ENCODE data around the gene ANKRD28.

The ANKRD28 gene

GRCh38 chr3:15804553-15805095, 6.8 kb upstream of the ANKRD28 start:
- in situ Hi-C loops (cut with HindIII; ENCODE audit: low sequenced_read_pairs), result no loop called here

GRCh38 chr3:15803921-15804320, 6.1 kb upstream of the ANKRD28 start:
- in situ Hi-C loops (cut with HindIII; ENCODE audit: low sequenced_read_pairs), result no loop called here

- in situ Hi-C loops (cut with HindIII; ENCODE audit: low sequenced_read_pairs), result no loop called here
Measured at GRCh38 chr3:15801298-15801697, 3.5 kb upstream of the ANKRD28 start.

- in situ Hi-C loops (cut with HindIII; ENCODE audit: low sequenced_read_pairs), result no loop called here
Measured at GRCh38 chr3:15800780-15801179, 3.0 kb upstream of the ANKRD28 start.

- in situ Hi-C loops (cut with HindIII; ENCODE audit: low sequenced_read_pairs), result no loop called here
Measured at GRCh38 chr3:15800327-15800726, 2.5 kb upstream of the ANKRD28 start.

- in situ Hi-C loops (cut with HindIII; ENCODE audit: low sequenced_read_pairs), result no loop called here
Measured at GRCh38 chr3:15798533-15799245, 910 bp upstream of the ANKRD28 start.

- in situ Hi-C loops (cut with HindIII; ENCODE audit: low sequenced_read_pairs), result no loop called here
Measured at GRCh38 chr3:15796771-15797641, 773 bp downstream of the ANKRD28 start.

GRCh38 chr3:15796331-15796730, 1.4 kb downstream of the ANKRD28 start:
- in situ Hi-C loops (cut with HindIII; ENCODE audit: low sequenced_read_pairs), result no loop called here

GRCh38 chr3:15795651-15796308, 2.0 kb downstream of the ANKRD28 start:
- in situ Hi-C loops (cut with HindIII; ENCODE audit: low sequenced_read_pairs), result no loop called here

- in situ Hi-C loops (cut with HindIII; ENCODE audit: low sequenced_read_pairs), result no loop called here
Measured at GRCh38 chr3:15794842-15795650, 2.7 kb downstream of the ANKRD28 start.

GRCh38 chr3:15794303-15794771, 3.4 kb downstream of the ANKRD28 start:
- in situ Hi-C loops (cut with HindIII; ENCODE audit: low sequenced_read_pairs), result no loop called here

GRCh38 chr3:15791525-15791924, 6.3 kb downstream of the ANKRD28 start:
- in situ Hi-C loops (cut with HindIII; ENCODE audit: low sequenced_read_pairs), result no loop called here

GRCh38 chr3:15787941-15788340, 9.8 kb downstream of the ANKRD28 start:
- in situ Hi-C loops (cut with HindIII; ENCODE audit: low sequenced_read_pairs), result no loop called here

- in situ Hi-C loops (cut with HindIII; ENCODE audit: low sequenced_read_pairs), result no loop called here
Measured at GRCh38 chr3:15787526-15787925, 10.3 kb downstream of the ANKRD28 start.

GRCh38 chr3:15783361-15783969, 14.3 kb downstream of the ANKRD28 start:
- in situ Hi-C loops (cut with HindIII; ENCODE audit: low sequenced_read_pairs), result no loop called here

- in situ Hi-C loops (cut with HindIII; ENCODE audit: low sequenced_read_pairs), result no loop called here
Measured at GRCh38 chr3:15782429-15782828, 15.3 kb downstream of the ANKRD28 start.

- in situ Hi-C loops (cut with HindIII; ENCODE audit: low sequenced_read_pairs), result no loop called here
Measured at GRCh38 chr3:15781637-15782402, 16.0 kb downstream of the ANKRD28 start.

GRCh38 chr3:15781131-15781530, 16.6 kb downstream of the ANKRD28 start:
- in situ Hi-C loops (cut with HindIII; ENCODE audit: low sequenced_read_pairs), result no loop called here

GRCh38 chr3:15779111-15779510, 18.7 kb downstream of the ANKRD28 start:
- in situ Hi-C loops (cut with HindIII; ENCODE audit: low sequenced_read_pairs), result no loop called here
